B cell (primary cell): ENCODE results near the gene NDUFV2. TPM values are rescaled to one million over a fixed set of nuclear protein-coding genes. Genes with fewer than 3 reads are reported as not detected.

Source experiments
- ATAC-seq: fragments of 200-7000 bp; cut with Tn5 transposase; one replicate; pipeline ENCODE4 v1.10.0; 2021; ENCODE audit warnings: low read depth, mild to moderate bottlenecking, moderate number of reproducible peaks, moderate library complexity
- CTCF ChIA-PET: fragments of 350-600 bp; sonication (Branson Sonifier 250); formaldehyde crosslinking; loops from one replicate; lab custom pipeline; 2021; ENCODE audit warnings: antibody characterized with exemption, inconsistent platforms; lab: Charles Lee
- POLR2A ChIA-PET: fragments of 350-600 bp; sonication (Branson Sonifier 250); formaldehyde crosslinking; loops from one replicate; lab custom pipeline; 2021; ENCODE audit warnings: antibody characterized with exemption; lab: Charles Lee
- DNase-seq: peaks from one replicate; pipeline ENCODE4 v3.0.0; 2013
- H2AFZ ChIP-seq: 2 replicates; pipeline ENCODE4 v1.6.1; 2012; ENCODE audit warnings: mild to moderate bottlenecking, low read depth, low read length; ENCODE audit not compliant: insufficient read depth, poor library complexity, severe bottlenecking
- H3K27ac ChIP-seq, 2 donors: 1 replicate in 1 of 2; 2 replicates in 1 of 2; pipeline ENCODE4 v1.5.1; 2012 to 2013; ENCODE audit warnings: low read length in 2 of 2, mild to moderate bottlenecking in 2 of 2, moderate library complexity in 1 of 2
- H3K27me3 ChIP-seq, 4 experiments: fragments of 200-600 bp in 1 of 4; sonication (generic) in 1 of 4; replicated peaks in 1 of 4; 1 replicate in 2 of 4; 2 replicates in 2 of 4; pipeline versions ENCODE4 v1.6.1 to v1.7.0; 2013 to 2016; ENCODE audit warnings: low read length in 3 of 4, mild to moderate bottlenecking in 2 of 4, mixed read lengths in 1 of 4, moderate library complexity in 1 of 4; ENCODE audit not compliant: insufficient read depth in 4 of 4, control insufficient read depth in 3 of 4; ENCODE audit errors: control extremely low read depth in 1 of 4
- H3K36me3 ChIP-seq, 2 experiments: replicated peaks in 1 of 2; 1 replicate in 1 of 2; 2 replicates in 1 of 2; pipeline versions ENCODE4 v1.6.1 to v1.7.1; 2013; ENCODE audit warnings: low read length in 1 of 2; ENCODE audit not compliant: insufficient read depth in 2 of 2, control insufficient read depth in 1 of 2; ENCODE audit errors: control extremely low read depth in 1 of 2, extremely low read depth in 1 of 2
- H3K4me1 ChIP-seq, 2 donors: fragments of 200-600 bp in 1 of 2; sonication (generic) in 1 of 2; 1 replicate in 1 of 2; 2 replicates in 1 of 2; pipeline versions ENCODE4 v1.5.1 to v1.6.1; 2013 to 2017; ENCODE audit warnings: low read length in 2 of 2; ENCODE audit not compliant: control insufficient read depth in 2 of 2, insufficient read depth in 2 of 2
- H3K4me2 ChIP-seq: replicated peaks from 2 replicates; pipeline ENCODE3; 2012; ENCODE audit warnings: mild to moderate bottlenecking, low read depth, low read length; ENCODE audit not compliant: poor library complexity, severe bottlenecking
- H3K4me3 ChIP-seq, 5 experiments: fragments of 200-600 bp in 1 of 5; sonication (generic) in 1 of 5; 1 replicate in 3 of 5; 2 replicates in 2 of 5; pipeline versions ENCODE4 v1.5.1 to v1.7.0; 2011 to 2016; ENCODE audit warnings: low read length in 4 of 5, mild to moderate bottlenecking in 4 of 5, low read depth in 2 of 5, control low read depth in 1 of 5, moderate library complexity in 1 of 5; ENCODE audit not compliant: insufficient read depth in 1 of 5; ENCODE audit errors: control extremely low read depth in 1 of 5, extremely low read depth in 1 of 5
- H3K79me2 ChIP-seq: fragments of 200-600 bp; sonication (generic); one replicate; pipeline ENCODE4 v1.6.0; 2016; ENCODE audit warnings: low read length; ENCODE audit not compliant: control insufficient read depth, insufficient read depth
- H3K9ac ChIP-seq: fragments of 200-600 bp; sonication (generic); 2 replicates; pipeline ENCODE4 v1.6.1; 2017; ENCODE audit warnings: mild to moderate bottlenecking, low read length, moderate library complexity
- H3K9me3 ChIP-seq, 3 donors: one replicate each; pipeline versions ENCODE4 v1.6.1 to v1.7.1; 2013; ENCODE audit warnings: low read length in 2 of 3; ENCODE audit not compliant: control insufficient read depth in 2 of 3, insufficient read depth in 1 of 3; ENCODE audit errors: control extremely low read depth in 1 of 3
- H4K20me1 ChIP-seq: 2 replicates; pipeline ENCODE4 v1.6.0; 2012; ENCODE audit warnings: mild to moderate bottlenecking, low read length; ENCODE audit not compliant: insufficient read depth, control insufficient read depth, poor library complexity, severe bottlenecking
- H3K27ac Mint-ChIP-seq: one replicate; pipeline ENCODE4 v1.8.0; 2021; ENCODE audit warnings: mixed read lengths
- H3K27me3 Mint-ChIP-seq: one replicate; pipeline ENCODE4 v1.8.0; 2021; ENCODE audit warnings: mixed read lengths
- H3K4me1 Mint-ChIP-seq: one replicate; pipeline ENCODE4 v1.8.0; 2021; ENCODE audit warnings: mixed read lengths
- H3K4me3 Mint-ChIP-seq: one replicate; pipeline ENCODE4 v1.8.0; 2021; ENCODE audit warnings: mixed read lengths
- H3K9me3 Mint-ChIP-seq: one replicate; pipeline ENCODE4 v1.8.0; 2022; ENCODE audit warnings: mixed read lengths; ENCODE audit not compliant: insufficient read depth
- CTCF ChIP-seq: fragments of 200-600 bp; IDR thresholded peaks from one replicate; pipeline ENCODE4 v1.8.0; 2022; ENCODE audit warnings: antibody characterized with exemption, mild to moderate bottlenecking
- EZH2 ChIP-seq: IDR thresholded peaks from 2 replicates; pipeline ENCODE4 v1.6.1; 2012; ENCODE audit warnings: borderline replicate concordance, low read depth, mild to moderate bottlenecking, moderate library complexity, low read length; ENCODE audit not compliant: insufficient read depth, poor library complexity, severe bottlenecking
- WGBS: methylation state at CpG from one replicate; pipeline ENCODE4 v1.1.5; 2013; ENCODE audit warnings: missing lambda C conversion rate; ENCODE audit not compliant: insufficient coverage; 5-methylcytosine and 5-hydroxymethylcytosine counted together
- intact Hi-C: fragments of 100-400 bp; cut with micrococcal nuclease; formaldehyde crosslinking; loops from one replicate; pipeline ENCODE4 v1.10.0; 2022
- polyA plus RNA-seq: library from polyadenylated mRNA; depleted of rRNA; stranded (reverse); fragments of >200 nt; gene quantifications from 2 replicates; pipeline ENCODE4 v1.2.3, GENCODE V29; 2012
- total RNA-seq, 2 donors: library from RNA; stranded (reverse); fragments of 120-200 nt in 1 of 2; gene quantifications; 1 replicate in 1 of 2; 2 replicates in 1 of 2; pipeline versions ENCODE4 v1.2.3 to v1.2.4, GENCODE V29; 2013 to 2022

The NDUFV2 gene
- total and polyA plus RNA-seq, 2 donors (not counting 1 experiment from before 2014, with no cell fraction given): 44.4 to 137 TPM

DNA sequence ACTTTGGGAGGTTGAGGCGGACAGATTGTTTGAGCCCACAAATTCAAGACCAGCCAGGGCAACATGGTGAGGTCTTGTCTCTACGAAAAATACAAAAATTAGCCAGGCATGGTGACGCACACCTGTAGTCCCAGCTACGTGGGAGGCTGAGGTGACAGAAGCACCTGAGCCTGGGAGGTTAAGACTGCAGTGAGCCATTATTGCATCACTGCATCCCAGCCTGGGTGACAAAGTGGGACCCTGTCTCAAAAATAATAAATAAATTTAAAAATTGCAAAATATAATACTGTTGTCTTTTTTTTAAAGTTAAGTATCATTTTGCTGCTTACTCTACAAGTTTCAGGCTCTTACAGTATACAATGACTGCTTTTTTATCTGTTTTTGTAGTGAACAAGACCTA, 30.1 kb downstream of the NDUFV2 start:
- intact Hi-C loops: no loop called here
- ATAC-seq (no peak), DNase-seq (no peak)
- 87% methylated on average over 4 of the region's 4 CpGs for WGBS
- Histone ChIP-seq H3K4me1 (peaks cover 8 to 10% of the 10 kb centered on the region in 2 donors), H4K20me1 (no peaks in the 10 kb centered on the region), H3K27me3 (no peaks in the 10 kb centered on the region), H3K4me2 (no peak overlapping the region), H3K36me3 (peaks cover 23 to 50% of the 10 kb centered on the region in 2 experiments), H3K9me3 (no peaks in the 10 kb centered on the region), H3K9ac (no peak overlapping the region), H3K4me3 (no peak overlapping the region), H2AFZ (no peak overlapping the region), H3K27ac (peak overlapping the region in 1 of 2 donors; percentile 56), H3K79me2 (peaks cover 26% of the 10 kb centered on the region)
- no peak overlapping the region for H3K27ac Mint-ChIP-seq
- TF ChIP-seq CTCF (no peak), EZH2 (no peak)
- ChIA-PET CTCF (interaction anchor here (1.4 kb wide), 1 partner anchor 59 kb away, joined by 4 read pairs; no protein-coding TSS in a partner anchor), POLR2A (no interaction called here)
- H3K9me3 Mint-ChIP-seq: no peaks in the 10 kb centered on the region
- no peak overlapping the region for H3K4me3 Mint-ChIP-seq
- H3K27me3 Mint-ChIP-seq: no peaks in the 10 kb centered on the region
- H3K4me1 Mint-ChIP-seq: peaks cover 28% of the 10 kb centered on the region

- Histone ChIP-seq H3K79me2 (peaks cover 26% of the 10 kb centered on the region), H3K4me2 (no peak overlapping the region), H4K20me1 (peaks cover 3% of the 10 kb centered on the region), H3K27ac (peak overlapping the region in 1 of 2 donors; percentile 56), H3K27me3 (no peaks in the 10 kb centered on the region), H3K4me1 (peaks cover 11 to 16% of the 10 kb centered on the region in 2 donors), H2AFZ (no peak overlapping the region), H3K9me3 (no peaks in the 10 kb centered on the region), H3K9ac (no peak overlapping the region), H3K4me3 (no peak overlapping the region), H3K36me3 (peaks cover 19 to 45% of the 10 kb centered on the region in 2 experiments)
- Mint-ChIP-seq H3K27me3 (no peaks in the 10 kb centered on the region), H3K4me1 (peaks cover 28% of the 10 kb centered on the region), H3K4me3 (no peak overlapping the region), H3K27ac (peak overlapping the region; percentile 79), H3K9me3 (no peaks in the 10 kb centered on the region)
- TF ChIP-seq EZH2 (no peak), CTCF (no peak)
- DNase-seq: no peak
- intact Hi-C loops: no loop called here
- ChIA-PET CTCF (no interaction called here), POLR2A (no interaction called here)
- no peak for ATAC-seq
- WGBS: 100% methylated on average over 1 of the region's 2 CpGs
Measured at GRCh38 chr18:9133225-9133624, 30.7 kb downstream of the NDUFV2 start.
